HL-60 (cell line): ENCODE results near the gene ZNF280D.

Source experiments
- DNase-seq, 2 experiments: peaks; one replicate each; pipeline ENCODE4 v3.0.0-alpha.2; 2010 to 2020; ENCODE audit warnings: low read depth in 1 of 2, low spot score in 1 of 2
- H3K27ac ChIP-seq: fragments of 250-450 bp; sonication (Bioruptor Pico); replicated peaks from 2 replicates; pipeline ENCODE4 v1.5.1; 2020; ENCODE audit warnings: mild to moderate bottlenecking, moderate library complexity
- H3K27me3 ChIP-seq: fragments of 250-450 bp; sonication (Bioruptor Pico); 2 replicates; pipeline ENCODE4 v1.5.1; 2021; ENCODE audit warnings: mild to moderate bottlenecking, moderate library complexity; ENCODE audit not compliant: insufficient read depth, poor library complexity, severe bottlenecking
- H3K4me3 ChIP-seq: replicated peaks from 2 replicates; pipeline ENCODE4 v1.5.1; 2011; ENCODE audit warnings: mild to moderate bottlenecking, control low read depth, low read length; ENCODE audit not compliant: insufficient read depth
- GABPA ChIP-seq: IDR thresholded peaks from 2 replicates; pipeline ENCODE4 v1.6.1; 2012; ENCODE audit warnings: low read depth
- POLR2AphosphoS5 ChIP-seq: IDR thresholded peaks from 2 replicates; pipeline ENCODE4 v1.6.1; 2012; ENCODE audit warnings: low read depth
- SPI1 ChIP-seq: IDR thresholded peaks from 2 replicates; pipeline ENCODE4 v1.6.1; 2012; ENCODE audit warnings: low read depth, mild to moderate bottlenecking, borderline replicate concordance
- TF ChIP-seq, protein P1 (sequence below): IDR thresholded peaks from 2 replicates; pipeline ENCODE4 v1.6.1; 2012; ENCODE audit warnings: low read depth; ENCODE audit not compliant: insufficient replicate concordance
- TF ChIP-seq, protein P2 (sequence below): IDR thresholded peaks from one replicate; pipeline ENCODE4 v1.5.1; 2011; ENCODE audit warnings: low read length, control low read depth, inconsistent platforms; ENCODE audit not compliant: insufficient read depth

ZNF280D gene

DNA sequence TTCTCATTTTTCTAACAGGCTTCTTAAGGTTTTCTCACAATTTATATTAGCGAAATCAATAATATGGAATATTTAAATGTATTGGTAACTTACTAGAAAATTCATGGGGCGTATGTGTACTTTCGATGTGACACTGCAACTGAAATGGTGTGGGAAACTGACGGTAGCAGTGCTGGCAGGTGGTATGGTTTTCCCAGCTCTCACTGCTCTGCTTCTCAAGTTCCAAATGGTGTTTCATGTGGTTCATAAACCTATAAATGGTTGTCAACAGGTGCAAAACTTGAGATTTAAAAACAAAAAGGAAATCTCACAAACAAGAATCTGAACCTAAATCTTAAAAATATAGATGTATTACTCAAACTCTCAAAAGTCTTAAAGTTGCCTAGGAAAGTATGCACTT, 54.7 kb downstream of the ZNF280D start:
- H3K4me3 ChIP-seq, result no peak overlapping the region
- H3K27me3 ChIP-seq, result no peaks in the 10 kb centered on the region
- H3K27ac ChIP-seq, result no peak overlapping the region
- no peak for DNase-seq
- TF ChIP-seq, protein P1, sequence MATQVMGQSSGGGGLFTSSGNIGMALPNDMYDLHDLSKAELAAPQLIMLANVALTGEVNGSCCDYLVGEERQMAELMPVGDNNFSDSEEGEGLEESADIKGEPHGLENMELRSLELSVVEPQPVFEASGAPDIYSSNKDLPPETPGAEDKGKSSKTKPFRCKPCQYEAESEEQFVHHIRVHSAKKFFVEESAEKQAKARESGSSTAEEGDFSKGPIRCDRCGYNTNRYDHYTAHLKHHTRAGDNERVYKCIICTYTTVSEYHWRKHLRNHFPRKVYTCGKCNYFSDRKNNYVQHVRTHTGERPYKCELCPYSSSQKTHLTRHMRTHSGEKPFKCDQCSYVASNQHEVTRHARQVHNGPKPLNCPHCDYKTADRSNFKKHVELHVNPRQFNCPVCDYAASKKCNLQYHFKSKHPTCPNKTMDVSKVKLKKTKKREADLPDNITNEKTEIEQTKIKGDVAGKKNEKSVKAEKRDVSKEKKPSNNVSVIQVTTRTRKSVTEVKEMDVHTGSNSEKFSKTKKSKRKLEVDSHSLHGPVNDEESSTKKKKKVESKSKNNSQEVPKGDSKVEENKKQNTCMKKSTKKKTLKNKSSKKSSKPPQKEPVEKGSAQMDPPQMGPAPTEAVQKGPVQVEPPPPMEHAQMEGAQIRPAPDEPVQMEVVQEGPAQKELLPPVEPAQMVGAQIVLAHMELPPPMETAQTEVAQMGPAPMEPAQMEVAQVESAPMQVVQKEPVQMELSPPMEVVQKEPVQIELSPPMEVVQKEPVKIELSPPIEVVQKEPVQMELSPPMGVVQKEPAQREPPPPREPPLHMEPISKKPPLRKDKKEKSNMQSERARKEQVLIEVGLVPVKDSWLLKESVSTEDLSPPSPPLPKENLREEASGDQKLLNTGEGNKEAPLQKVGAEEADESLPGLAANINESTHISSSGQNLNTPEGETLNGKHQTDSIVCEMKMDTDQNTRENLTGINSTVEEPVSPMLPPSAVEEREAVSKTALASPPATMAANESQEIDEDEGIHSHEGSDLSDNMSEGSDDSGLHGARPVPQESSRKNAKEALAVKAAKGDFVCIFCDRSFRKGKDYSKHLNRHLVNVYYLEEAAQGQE, result no peak
- no peak for TF ChIP-seq POLR2AphosphoS5
- TF ChIP-seq SPI1, result no peak
- no peak for TF ChIP-seq GABPA
- TF ChIP-seq, protein P2, sequence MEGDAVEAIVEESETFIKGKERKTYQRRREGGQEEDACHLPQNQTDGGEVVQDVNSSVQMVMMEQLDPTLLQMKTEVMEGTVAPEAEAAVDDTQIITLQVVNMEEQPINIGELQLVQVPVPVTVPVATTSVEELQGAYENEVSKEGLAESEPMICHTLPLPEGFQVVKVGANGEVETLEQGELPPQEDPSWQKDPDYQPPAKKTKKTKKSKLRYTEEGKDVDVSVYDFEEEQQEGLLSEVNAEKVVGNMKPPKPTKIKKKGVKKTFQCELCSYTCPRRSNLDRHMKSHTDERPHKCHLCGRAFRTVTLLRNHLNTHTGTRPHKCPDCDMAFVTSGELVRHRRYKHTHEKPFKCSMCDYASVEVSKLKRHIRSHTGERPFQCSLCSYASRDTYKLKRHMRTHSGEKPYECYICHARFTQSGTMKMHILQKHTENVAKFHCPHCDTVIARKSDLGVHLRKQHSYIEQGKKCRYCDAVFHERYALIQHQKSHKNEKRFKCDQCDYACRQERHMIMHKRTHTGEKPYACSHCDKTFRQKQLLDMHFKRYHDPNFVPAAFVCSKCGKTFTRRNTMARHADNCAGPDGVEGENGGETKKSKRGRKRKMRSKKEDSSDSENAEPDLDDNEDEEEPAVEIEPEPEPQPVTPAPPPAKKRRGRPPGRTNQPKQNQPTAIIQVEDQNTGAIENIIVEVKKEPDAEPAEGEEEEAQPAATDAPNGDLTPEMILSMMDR, result no peak

DNA sequence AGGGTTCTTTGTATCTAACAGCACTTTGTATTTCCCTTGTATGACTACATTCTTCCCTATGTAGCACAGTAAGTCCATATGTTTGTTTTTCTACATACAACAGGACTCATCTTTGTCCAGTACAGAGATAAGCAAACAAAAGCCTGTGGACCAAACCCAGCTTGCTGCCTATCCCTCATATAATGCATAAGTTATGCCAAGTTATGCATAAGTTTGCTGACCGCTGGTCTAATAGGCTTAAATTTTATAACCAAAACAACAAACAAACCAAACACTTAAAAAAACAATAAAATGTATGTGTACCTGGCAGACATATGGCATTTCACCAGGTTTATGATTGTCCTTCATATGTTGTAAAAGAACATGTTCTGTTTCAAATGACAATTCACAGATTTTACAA, 56.0 kb downstream of the ZNF280D start:
- Histone ChIP-seq H3K27ac (no peak overlapping the region), H3K27me3 (no peaks in the 10 kb centered on the region), H3K4me3 (no peak overlapping the region)
- no peak for DNase-seq
- TF ChIP-seq, protein P2, result no peak
- no peak for TF ChIP-seq POLR2AphosphoS5
- TF ChIP-seq, protein P1, result no peak

DNA sequence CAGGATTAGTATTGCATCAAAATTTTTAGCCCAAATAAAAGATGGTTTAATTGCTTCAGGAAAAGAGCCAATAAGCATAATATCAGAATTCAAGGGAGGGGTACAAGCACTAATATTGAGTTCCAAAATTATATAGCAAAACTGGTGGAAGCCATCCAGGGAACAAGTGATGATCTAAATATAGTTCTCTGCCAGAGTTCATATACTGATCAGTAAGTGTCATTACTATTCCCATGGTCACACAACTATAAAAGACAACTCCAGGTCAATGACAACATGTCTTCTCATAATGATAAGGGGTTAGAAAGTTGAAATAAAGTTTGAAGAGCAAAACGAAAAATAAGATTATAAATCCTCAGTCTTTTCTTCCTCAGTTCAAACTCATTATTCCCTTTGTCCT, 57.4 kb downstream of the ZNF280D start:
- TF ChIP-seq POLR2AphosphoS5 (no peak), SPI1 (no peak), GABPA (no peak)
- TF ChIP-seq, protein P2, result no peak
- TF ChIP-seq, protein P1, result no peak
- no peak for DNase-seq
- Histone ChIP-seq H3K27ac (no peak overlapping the region), H3K27me3 (no peaks in the 10 kb centered on the region), H3K4me3 (no peak overlapping the region)
